OCI-LY7 (cell line): ENCODE data around the gene ZNF716. TPM values are rescaled to one million over a fixed set of nuclear protein-coding genes. Genes with fewer than 3 reads are reported as not detected.

ENCODE experiments used
- BruUV-seq: library from RNA; stranded (reverse); fragments of 400-500 nt; replicated peaks from 2 replicates; lab custom pipeline; 2021; lab: Mats Ljungman, UMichigan
- CTCF ChIA-PET: fragments of 300-600 bp; sonication (Branson Sonifier 250); formaldehyde crosslinking; loops from one replicate; lab custom pipeline; 2022; ENCODE audit warnings: antibody characterized with exemption; ENCODE audit not compliant: unreplicated experiment; lab: Charles Lee
- POLR2A ChIA-PET: fragments of 300-600 bp; sonication (Branson Sonifier 250); formaldehyde crosslinking; loops from one replicate; lab custom pipeline; 2022; ENCODE audit warnings: antibody characterized with exemption; lab: Charles Lee
- DNase-seq: peaks from one replicate; pipeline ENCODE4 v3.0.0-alpha.2; 2015; ENCODE audit warnings: low spot score
- H2AFZ ChIP-seq: fragments of 200-600 bp; sonication (generic), shearing (Covaris generic); 2 replicates; pipeline ENCODE4 v1.6.1; 2014; ENCODE audit warnings: mild to moderate bottlenecking, antibody characterized with exemption, low read length, moderate library complexity
- H3K27ac ChIP-seq: fragments of 200-600 bp; sonication (generic); 2 replicates; pipeline ENCODE4 v1.5.1; 2014; ENCODE audit warnings: mixed run types, low read depth, mild to moderate bottlenecking, moderate library complexity, low read length, inconsistent platforms; ENCODE audit not compliant: poor library complexity, severe bottlenecking
- H3K36me3 ChIP-seq: fragments of 200-600 bp; sonication (generic); 2 replicates; pipeline ENCODE4 v1.6.1; 2014; ENCODE audit warnings: mild to moderate bottlenecking, antibody characterized with exemption, low read length, moderate library complexity, mixed read lengths; ENCODE audit not compliant: insufficient read depth
- H3K4me1 ChIP-seq: fragments of 200-600 bp; sonication (generic); 2 replicates; pipeline ENCODE4 v1.5.1; 2014; ENCODE audit warnings: mild to moderate bottlenecking, low read length; ENCODE audit not compliant: insufficient read depth, poor library complexity, severe bottlenecking
- H3K4me2 ChIP-seq: fragments of 200-600 bp; sonication (generic); 2 replicates; pipeline ENCODE4 v1.6.1; 2014; ENCODE audit warnings: mild to moderate bottlenecking, low read length
- H3K4me3 ChIP-seq: fragments of 200-600 bp; sonication (generic); 2 replicates; pipeline ENCODE4 v1.5.1; 2014; ENCODE audit warnings: mild to moderate bottlenecking, low read depth, low read length; ENCODE audit not compliant: poor library complexity, severe bottlenecking
- H3K79me2 ChIP-seq: fragments of 200-600 bp; sonication (generic); 2 replicates; pipeline ENCODE4 v1.6.1; 2016; ENCODE audit warnings: low read depth, mild to moderate bottlenecking, low read length, moderate library complexity, mixed read lengths; ENCODE audit not compliant: insufficient read depth
- H3K9me2 ChIP-seq: fragments of 200-600 bp; sonication (generic); 2 replicates; pipeline ENCODE4 v1.6.1; 2016; ENCODE audit warnings: mild to moderate bottlenecking, low read length, mixed read lengths; ENCODE audit not compliant: insufficient read depth
- H3K9me3 ChIP-seq: fragments of 200-600 bp; sonication (generic); 2 replicates; pipeline ENCODE4 v1.6.1; 2014; ENCODE audit warnings: mild to moderate bottlenecking, mixed run types, low read length, mixed read lengths
- H4K20me1 ChIP-seq: fragments of 200-600 bp; sonication (generic); 2 replicates; pipeline ENCODE4 v1.6.1; 2014; ENCODE audit warnings: mild to moderate bottlenecking, antibody characterized with exemption, low read length, moderate library complexity, mixed read lengths; ENCODE audit not compliant: insufficient read depth
- EZH2phosphoT487 ChIP-seq: fragments of 200-600 bp; sonication (generic); IDR thresholded peaks from 2 replicates; pipeline ENCODE4 v1.6.1; 2018; ENCODE audit warnings: low read depth, borderline replicate concordance, mild to moderate bottlenecking, mixed run types, antibody characterized with exemption, low read length, moderate library complexity, mixed read lengths
- intact Hi-C: fragments of 100-400 bp; cut with micrococcal nuclease; formaldehyde crosslinking; loops from one replicate; pipeline ENCODE4 v1.10.0; 2022; ENCODE audit not compliant: unreplicated experiment
- microRNA-seq: library from miRNA; unstranded; fragments of <30 nt; microRNA quantifications from one replicate; pipeline ENCODE4 v1.2.0, GENCODE V29; 2022; ENCODE audit warnings: borderline replicate concordance
- small RNA-seq: library from RNA; depleted of rRNA; stranded (forward); fragments of <200 nt; gene quantifications from one replicate; pipeline ENCODE3, GENCODE V24; 2014
- total RNA-seq, 2 experiments: library from RNA; depleted of rRNA in 1 of 2; stranded (reverse); fragments of >200 nt in 1 of 2; shearing (Covaris generic) in 1 of 2; gene quantifications; 2 replicates each; pipeline ENCODE4 v1.2.3, GENCODE V29; 2014 to 2022
- TF ChIP-seq, protein P1 (sequence below): fragments of 200-600 bp; sonication (generic); conservative IDR thresholded peaks from 2 replicates; pipeline ENCODE4 v1.5.1; 2014; ENCODE audit warnings: mild to moderate bottlenecking, antibody characterized with exemption, low read length, moderate library complexity, mixed read lengths

ZNF716 gene
- total RNA-seq, 2 experiments from 2014 or later: not detected

GRCh38 chr7:57496395-57496794 is 46.4 kb downstream of the ZNF716 start:
- H3K4me2 ChIP-seq: no peak overlapping the region
- no peaks in the 10 kb centered on the region for H3K9me2 ChIP-seq
- no peaks in the 10 kb centered on the region for H3K79me2 ChIP-seq
- POLR2A ChIA-PET: no interaction called here
- no peaks in the 10 kb centered on the region for H3K4me1 ChIP-seq
- no TSS peak for BruUV-seq
- CTCF ChIA-PET: no interaction called here
- TF ChIP-seq, protein P1, sequence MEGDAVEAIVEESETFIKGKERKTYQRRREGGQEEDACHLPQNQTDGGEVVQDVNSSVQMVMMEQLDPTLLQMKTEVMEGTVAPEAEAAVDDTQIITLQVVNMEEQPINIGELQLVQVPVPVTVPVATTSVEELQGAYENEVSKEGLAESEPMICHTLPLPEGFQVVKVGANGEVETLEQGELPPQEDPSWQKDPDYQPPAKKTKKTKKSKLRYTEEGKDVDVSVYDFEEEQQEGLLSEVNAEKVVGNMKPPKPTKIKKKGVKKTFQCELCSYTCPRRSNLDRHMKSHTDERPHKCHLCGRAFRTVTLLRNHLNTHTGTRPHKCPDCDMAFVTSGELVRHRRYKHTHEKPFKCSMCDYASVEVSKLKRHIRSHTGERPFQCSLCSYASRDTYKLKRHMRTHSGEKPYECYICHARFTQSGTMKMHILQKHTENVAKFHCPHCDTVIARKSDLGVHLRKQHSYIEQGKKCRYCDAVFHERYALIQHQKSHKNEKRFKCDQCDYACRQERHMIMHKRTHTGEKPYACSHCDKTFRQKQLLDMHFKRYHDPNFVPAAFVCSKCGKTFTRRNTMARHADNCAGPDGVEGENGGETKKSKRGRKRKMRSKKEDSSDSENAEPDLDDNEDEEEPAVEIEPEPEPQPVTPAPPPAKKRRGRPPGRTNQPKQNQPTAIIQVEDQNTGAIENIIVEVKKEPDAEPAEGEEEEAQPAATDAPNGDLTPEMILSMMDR: no peak
- TF ChIP-seq EZH2phosphoT487: no peak
- 0 out of 2 replicates have a peak, but pooled peaks cover 6% of the 10 kb centered on the region for H3K9me3 ChIP-seq
- no peak for DNase-seq
- no peaks in the 10 kb centered on the region for H4K20me1 ChIP-seq
- no peak overlapping the region for H3K4me3 ChIP-seq
- H3K36me3 ChIP-seq: no peaks in the 10 kb centered on the region
- H3K27ac ChIP-seq: no peak overlapping the region
- H2AFZ ChIP-seq: no peak overlapping the region
- intact Hi-C loops: no loop called here

GRCh38 chr7:57505176-57505575 is 55.2 kb downstream of the ZNF716 start:
- ChIA-PET POLR2A (interaction anchor here (0.6 kb wide), 1 partner anchor 56 kb away, joined by 4 read pairs; no protein-coding TSS in a partner anchor), CTCF (no interaction called here)
- no peak overlapping the region for H3K4me3 ChIP-seq
- H3K9me2 ChIP-seq: no peaks in the 10 kb centered on the region
- no peaks in the 10 kb centered on the region for H3K9me3 ChIP-seq
- no peak overlapping the region for H3K4me2 ChIP-seq
- H2AFZ ChIP-seq: no peak overlapping the region
- TF ChIP-seq, protein P1: no peak
- TF ChIP-seq EZH2phosphoT487: no peak
- H4K20me1 ChIP-seq: no peaks in the 10 kb centered on the region
- no peaks in the 10 kb centered on the region for H3K4me1 ChIP-seq
- intact Hi-C loops: no loop called here
- no TSS peak for BruUV-seq
- H3K27ac ChIP-seq: no peak overlapping the region
- no peaks in the 10 kb centered on the region for H3K36me3 ChIP-seq
- no peaks in the 10 kb centered on the region for H3K79me2 ChIP-seq
- no peak for DNase-seq

Small RNAs within 50 kb of the gene (microRNA-seq; reads per million reads assigned to microRNA genes)
- not detected for gene MIR3147

Small RNAs within 50 kb of the gene (small RNA-seq; reads per million reads assigned to genes)
- not detected for gene MIR3147
